ENCODE measurements around the gene URB1.

DNA sequence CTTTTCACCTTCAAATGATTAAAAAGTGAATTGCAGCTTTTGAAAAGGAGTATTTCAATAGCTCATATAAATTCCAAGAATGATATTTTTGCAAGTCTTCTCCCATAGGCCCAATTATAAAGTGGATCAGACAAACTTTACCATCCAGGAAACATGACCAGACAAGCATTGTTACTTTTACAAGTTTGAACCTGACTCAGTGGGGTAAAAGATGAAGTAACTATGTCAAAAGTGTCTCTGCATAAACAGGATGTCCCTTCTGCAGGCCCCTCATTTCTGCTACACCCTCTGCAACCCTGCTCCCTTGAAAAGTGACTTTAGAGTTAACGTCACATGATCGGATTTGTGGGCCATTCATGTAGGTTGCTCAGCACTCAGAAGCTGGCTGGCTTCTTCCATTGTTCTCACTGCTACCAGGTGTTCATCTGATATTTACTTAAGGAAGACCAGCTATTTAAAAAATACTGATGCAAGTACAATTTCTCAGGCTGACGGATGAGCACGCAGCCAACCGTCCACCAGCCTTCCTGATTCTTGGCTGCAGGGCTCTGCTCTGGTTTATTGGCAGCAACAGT lies 32.3 kb downstream of the URB1 start:
- TF ChIP-seq CTCF (IDR thresholded peaks at IDR 0.05; ENCODE audit: insufficient read depth, low read length, poor library complexity, severe bottlenecking) (no peak), EZH2phosphoT487 (conservative IDR thresholded peaks at IDR 0.05; ENCODE audit: low read length) (no peak)
